HepG2 (cell line): ENCODE measurements around the gene NXPE3. TPM values are rescaled to one million over a fixed set of nuclear protein-coding genes. Genes with fewer than 3 reads are reported as not detected.

ENCODE experiments used
- GATAD2A ChIP-seq: IDR thresholded peaks from 2 replicates; pipeline ENCODE4 v1.6.1; 2016
- HDAC2 ChIP-seq: sonication (generic); formaldehyde crosslinking; IDR thresholded peaks from 2 replicates; pipeline ENCODE4 v1.4.0; 2020; ENCODE audit warnings: missing genetic modification reagents
- HIVEP1 ChIP-seq: sonication (generic); formaldehyde crosslinking; IDR thresholded peaks from 2 replicates; pipeline ENCODE4 v1.4.0; 2020; ENCODE audit warnings: mild to moderate bottlenecking, missing genetic modification reagents
- IRF1 ChIP-seq: sonication (generic); formaldehyde crosslinking; IDR thresholded peaks from 2 replicates; pipeline ENCODE4 v1.4.0; 2020; ENCODE audit warnings: low read depth, mild to moderate bottlenecking, missing genetic modification reagents
- IRF2 ChIP-seq: IDR thresholded peaks from 2 replicates; pipeline ENCODE4 v1.6.1; 2018; ENCODE audit warnings: missing genetic modification reagents, missing compliant biosample characterization
- KDM5B ChIP-seq: sonication (generic); formaldehyde crosslinking; IDR thresholded peaks from 2 replicates; pipeline ENCODE4 v1.4.0; 2020; ENCODE audit warnings: missing genetic modification reagents, mild to moderate bottlenecking, borderline replicate concordance
- LRRFIP1 ChIP-seq: sonication (generic); formaldehyde crosslinking; conservative IDR thresholded peaks from 2 replicates; pipeline ENCODE4 v1.4.0; 2020; ENCODE audit warnings: missing genetic modification reagents
- NCOA1 ChIP-seq: sonication (generic); formaldehyde crosslinking; IDR thresholded peaks from 2 replicates; pipeline ENCODE4 v1.9.0; 2021; ENCODE audit warnings: missing genetic modification reagents
- NFE2 ChIP-seq: sonication (generic); formaldehyde crosslinking; IDR thresholded peaks from 2 replicates; pipeline ENCODE4 v1.4.0; 2020; ENCODE audit warnings: missing genetic modification reagents
- POGK ChIP-seq: sonication (generic); formaldehyde crosslinking; conservative IDR thresholded peaks from 2 replicates; pipeline ENCODE4 v1.8.0; 2022; ENCODE audit warnings: mild to moderate bottlenecking, moderate library complexity, missing genetic modification reagents
- RELA ChIP-seq: sonication (generic); formaldehyde crosslinking; IDR thresholded peaks from 2 replicates; pipeline ENCODE4 v1.4.0; 2020; ENCODE audit warnings: missing genetic modification reagents
- RFXAP ChIP-seq: sonication (generic); formaldehyde crosslinking; IDR thresholded peaks from 2 replicates; pipeline ENCODE4 v1.4.0; 2020; ENCODE audit warnings: missing genetic modification reagents, borderline replicate concordance
- SALL1 ChIP-seq: sonication (generic); formaldehyde crosslinking; IDR thresholded peaks from 2 replicates; pipeline ENCODE4 v1.8.0; 2022; ENCODE audit warnings: mild to moderate bottlenecking, missing genetic modification reagents
- ZBTB2 ChIP-seq: sonication (generic); formaldehyde crosslinking; IDR thresholded peaks from 2 replicates; pipeline ENCODE4 v1.8.0; 2022; ENCODE audit warnings: low read depth, missing genetic modification reagents
- ZBTB44 ChIP-seq: sonication (generic); formaldehyde crosslinking; IDR thresholded peaks from 2 replicates; pipeline ENCODE4 v1.4.0; 2020; ENCODE audit warnings: missing genetic modification reagents
- ZGPAT ChIP-seq: IDR thresholded peaks from 2 replicates; pipeline ENCODE4 v1.6.1; 2016; ENCODE audit warnings: mild to moderate bottlenecking
- ZMAT5 ChIP-seq: sonication (generic); formaldehyde crosslinking; IDR thresholded peaks from 2 replicates; pipeline ENCODE4 v1.5.0; 2020; ENCODE audit warnings: mild to moderate bottlenecking, low read depth, missing genetic modification reagents, borderline replicate concordance
- ZNF572 ChIP-seq: sonication (generic); formaldehyde crosslinking; IDR thresholded peaks from 2 replicates; pipeline ENCODE4 v1.5.1; 2020; ENCODE audit warnings: mild to moderate bottlenecking, missing genetic modification reagents
- ZSCAN5A ChIP-seq: sonication (generic); formaldehyde crosslinking; IDR thresholded peaks from 2 replicates; pipeline ENCODE4 v1.8.0; 2022; ENCODE audit warnings: mild to moderate bottlenecking, missing genetic modification reagents, borderline replicate concordance
- polyA plus RNA-seq, 8 experiments: library from polyadenylated mRNA; depleted of rRNA in 3 of 8; stranded (reverse) in 7 of 8; unstranded in 1 of 8; fragments of >200 nt; fragmentation: Illumina TruSeq in 4 of 8; extraction: Trizol in 4 of 8; gene quantifications; 2 replicates each; pipeline versions ENCODE4 v1.2.1 to v1.2.3, GENCODE V29; 2011 to 2016; ENCODE audit warnings: low read depth in 4 of 8, missing spikeins in 1 of 8, mixed read lengths in 1 of 8; ENCODE audit not compliant: insufficient read depth in 1 of 8
- total RNA-seq, 5 experiments: library from RNA; depleted of rRNA; stranded (reverse); fragments of >200 nt; fragmentation: Illumina TruSeq; extraction: Trizol; gene quantifications; 2 replicates each; pipeline ENCODE4 v1.2.3, GENCODE V29; 2016; ENCODE audit warnings: low read depth in 1 of 5

The NXPE3 gene
- total and polyA plus RNA-seq, 2 of the 13 experiments (the other 11 are each of a cell fraction or from before 2014, with no cell fraction given): 3.5 to 4.7 TPM

GRCh38 chr3:101814835-101815234 is 35.8 kb downstream of the NXPE3 start (continued):
- TF ChIP-seq ZMAT5 (CRISPR knock-in tag): no peak
- TF ChIP-seq HIVEP1: no peak
- no peak for TF ChIP-seq IRF2 (CRISPR knock-in tag)
- TF ChIP-seq RELA (CRISPR knock-in tag): no peak
- TF ChIP-seq POGK (CRISPR knock-in tag): no peak
- no peak for TF ChIP-seq NCOA1 (CRISPR knock-in tag)
- no peak for TF ChIP-seq ZSCAN5A (CRISPR knock-in tag)
- TF ChIP-seq RFXAP (CRISPR knock-in tag): no peak
- no peak for TF ChIP-seq IRF1 (CRISPR knock-in tag)
- TF ChIP-seq LRRFIP1 (CRISPR knock-in tag): no peak
- peak; percentile 21; the same call in 1 of the 2 replicates for TF ChIP-seq SALL1 (CRISPR knock-in tag)
- TF ChIP-seq ZNF572 (CRISPR knock-in tag): no peak
- TF ChIP-seq ZBTB44 (CRISPR knock-in tag): no peak
- TF ChIP-seq ZGPAT: peak; percentile 33; the same call in 1 of the 2 replicates
- TF ChIP-seq GATAD2A (CRISPR knock-in tag): peak; percentile 29; the same call in 1 of the 2 replicates
- 0 out of 2 replicates have a peak, but pooled peaks have one; percentile 34 for TF ChIP-seq HDAC2 (CRISPR knock-in tag)
- TF ChIP-seq NFE2: no peak
- no peak for TF ChIP-seq KDM5B (CRISPR knock-in tag)
- TF ChIP-seq ZBTB2 (CRISPR knock-in tag): no peak
